ENCODE data around the gene SLU7.

GRCh38 chr5:160442824-160443431 is 24.0 kb upstream of the SLU7 start:
- TF ChIP-seq CTCF (conservative IDR thresholded peaks at IDR 0.05) (no peak), ZFX (IDR thresholded peaks at IDR 0.05) (no peak)

Data from C4-2B (cell line).